Measurements from ENCODE around the gene FMN2.
A peak's percentile ranks its signal among the peaks of the same experiment; 100 is the strongest.
"Not testable (repeated sequence)": the region's sequence is repeated elsewhere in the genome, so short reads cannot be mapped to it uniquely, and the experiment has no call there.

FMN2 gene

DNA sequence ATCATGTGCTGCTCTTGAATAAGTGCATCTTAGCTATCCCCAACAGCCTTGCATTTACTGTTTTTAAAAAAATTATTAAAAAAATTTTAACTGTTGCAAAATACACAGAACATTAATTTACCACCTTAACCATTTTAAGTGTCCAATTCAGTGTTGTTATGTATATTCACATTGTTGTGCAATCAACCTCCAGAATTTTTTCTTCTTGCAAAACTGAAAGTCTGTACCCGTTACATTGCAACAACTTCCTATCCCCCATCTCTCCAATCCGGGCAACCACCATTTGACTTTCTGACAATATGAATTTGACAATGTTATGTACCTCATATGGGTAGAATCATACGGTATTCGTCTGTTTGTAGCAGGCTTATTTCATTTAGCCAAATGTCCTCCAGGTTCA is 83.1 kb downstream of the FMN2 start:
- H3K4me1 ChIP-seq (ENCODE audit: control insufficient read depth, low read depth, low read length): no peaks in the 10 kb centered on the region
- H2AK5ac ChIP-seq (ENCODE audit: low read length): no peak overlapping the region
- H3K4me3 ChIP-seq (ENCODE audit: low read length): no peak overlapping the region
- H3K79me2 ChIP-seq (ENCODE audit: control insufficient read depth, insufficient read depth, low read length): no peaks in the 10 kb centered on the region
- H3K18ac ChIP-seq (ENCODE audit: low read length): no peak overlapping the region
- no peak overlapping the region for H3K9ac ChIP-seq (ENCODE audit: low read length)
- no peaks in the 10 kb centered on the region for H3K79me1 ChIP-seq (ENCODE audit: low read length)
- no peak overlapping the region for H2BK5ac ChIP-seq (ENCODE audit: low read length)
- H3K36me3 ChIP-seq (ENCODE audit: control insufficient read depth, insufficient read depth, low read length): no peaks in the 10 kb centered on the region
- no CpG with 5 or more reads among the region's 4 CpGs for WGBS (ENCODE audit: extremely low coverage, insufficient coverage, low lambda C conversion rate)
- no peak overlapping the region for H4K5ac ChIP-seq (ENCODE audit: low read length)
- H3K4me2 ChIP-seq (ENCODE audit: low read length): no peak overlapping the region
- H3K4ac ChIP-seq (ENCODE audit: low read depth, low read length): no peak overlapping the region
- H3K27me3 ChIP-seq (ENCODE audit: insufficient read depth, low read length, poor library complexity): no peaks in the 10 kb centered on the region
- DNase-seq: no peak
- no peak overlapping the region for H2BK120ac ChIP-seq (ENCODE audit: low read depth, low read length)
- no peak overlapping the region for H3K27ac ChIP-seq (ENCODE audit: low read depth, low read length)
- H3K56ac ChIP-seq (ENCODE audit: low read length): no peak overlapping the region
- no peak overlapping the region for H4K8ac ChIP-seq (ENCODE audit: low read depth, low read length)
- H2BK15ac ChIP-seq (replicated peaks; ENCODE audit: low read depth): no peak overlapping the region
- H3K23ac ChIP-seq (ENCODE audit: low read length): no peak overlapping the region

DNA sequence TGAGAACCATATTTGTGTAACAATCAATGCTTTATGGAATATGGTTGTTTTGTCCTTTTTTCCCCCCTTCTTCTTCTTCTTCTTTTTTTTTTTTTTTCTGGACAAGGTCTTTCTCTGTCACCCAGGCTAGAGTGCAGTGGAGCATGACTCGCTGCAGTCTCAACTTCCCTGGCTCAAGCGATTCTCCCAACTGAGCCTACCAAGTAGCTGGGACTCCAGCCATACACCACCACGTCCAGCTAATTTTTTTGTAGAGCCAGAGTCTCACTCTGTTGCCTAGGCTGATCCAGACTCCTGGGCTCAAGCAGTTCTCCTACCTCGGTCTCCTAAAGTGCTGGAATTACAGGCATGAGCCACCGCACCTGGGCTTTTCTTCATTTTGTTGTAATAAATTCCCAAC is 86.7 kb downstream of the FMN2 start:
- Histone ChIP-seq H3K79me1 (ENCODE audit: low read length) (no peaks in the 10 kb centered on the region), H3K9ac (ENCODE audit: low read length) (no peak overlapping the region), H3K23ac (ENCODE audit: low read length) (no peak overlapping the region), H3K27ac (ENCODE audit: low read depth, low read length) (no peak overlapping the region), H4K8ac (ENCODE audit: low read depth, low read length) (no peak overlapping the region), H3K36me3 (ENCODE audit: control insufficient read depth, insufficient read depth, low read length) (no peaks in the 10 kb centered on the region), H3K4me3 (ENCODE audit: low read length) (no peak overlapping the region), H4K5ac (ENCODE audit: low read length) (no peak overlapping the region), H3K27me3 (ENCODE audit: insufficient read depth, low read length, poor library complexity) (no peaks in the 10 kb centered on the region), H3K4ac (ENCODE audit: low read depth, low read length) (no peak overlapping the region), H2BK5ac (ENCODE audit: low read length) (no peak overlapping the region), H2BK15ac (replicated peaks; ENCODE audit: low read depth) (no peak overlapping the region), H3K18ac (ENCODE audit: low read length) (no peak overlapping the region), H3K4me1 (ENCODE audit: control insufficient read depth, low read depth, low read length) (no peaks in the 10 kb centered on the region), H3K4me2 (ENCODE audit: low read length) (no peak overlapping the region), H3K79me2 (ENCODE audit: control insufficient read depth, insufficient read depth, low read length) (no peaks in the 10 kb centered on the region), H3K56ac (ENCODE audit: low read length) (no peak overlapping the region), H2AK5ac (ENCODE audit: low read length) (no peak overlapping the region), H2BK120ac (ENCODE audit: low read depth, low read length) (no peak overlapping the region)
- no peak for DNase-seq
- no CpG with 5 or more reads among the region's 5 CpGs for WGBS (ENCODE audit: extremely low coverage, insufficient coverage, low lambda C conversion rate)

DNA sequence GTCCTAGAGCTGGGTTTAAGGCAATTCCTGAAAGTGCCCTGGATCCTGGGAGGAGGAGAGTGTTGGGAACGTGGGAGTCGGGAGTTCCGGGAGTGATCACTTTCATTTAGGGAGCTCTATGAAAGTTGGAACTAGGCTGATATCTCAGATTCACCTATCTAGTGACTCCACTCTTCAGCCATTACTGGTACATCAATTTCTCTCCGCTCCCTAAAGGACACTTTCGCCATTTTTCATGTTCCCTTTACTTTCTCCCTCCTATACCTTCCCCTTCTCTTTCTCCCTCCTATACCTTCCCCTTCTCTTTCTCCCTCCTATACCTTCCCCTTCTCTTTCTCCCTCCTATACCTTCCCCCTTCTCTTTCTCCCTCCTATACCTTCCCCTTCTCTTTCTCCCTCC is 93.0 kb downstream of the FMN2 start:
- H4K8ac ChIP-seq (ENCODE audit: low read depth, low read length); DNase-seq; H3K4me1 ChIP-seq (ENCODE audit: control insufficient read depth, low read depth, low read length); H2BK5ac ChIP-seq (ENCODE audit: low read length); H2BK120ac ChIP-seq (ENCODE audit: low read depth, low read length); H3K18ac ChIP-seq (ENCODE audit: low read length); H2BK15ac ChIP-seq (replicated peaks; ENCODE audit: low read depth); H2AK5ac ChIP-seq (ENCODE audit: low read length); H3K23ac ChIP-seq (ENCODE audit: low read length); H3K4me3 ChIP-seq (ENCODE audit: low read length); H3K27me3 ChIP-seq (ENCODE audit: insufficient read depth, low read length, poor library complexity); H3K56ac ChIP-seq (ENCODE audit: low read length); H3K9ac ChIP-seq (ENCODE audit: low read length); H3K36me3 ChIP-seq (ENCODE audit: control insufficient read depth, insufficient read depth, low read length); H3K4me2 ChIP-seq (ENCODE audit: low read length); H3K79me1 ChIP-seq (ENCODE audit: low read length); H3K4ac ChIP-seq (ENCODE audit: low read depth, low read length); H4K5ac ChIP-seq (ENCODE audit: low read length); H3K79me2 ChIP-seq (ENCODE audit: control insufficient read depth, insufficient read depth, low read length); H3K27ac ChIP-seq (ENCODE audit: low read depth, low read length): not testable (repeated sequence)
- WGBS (ENCODE audit: extremely low coverage, insufficient coverage, low lambda C conversion rate): no CpG with 5 or more reads among the region's 5 CpGs

DNA sequence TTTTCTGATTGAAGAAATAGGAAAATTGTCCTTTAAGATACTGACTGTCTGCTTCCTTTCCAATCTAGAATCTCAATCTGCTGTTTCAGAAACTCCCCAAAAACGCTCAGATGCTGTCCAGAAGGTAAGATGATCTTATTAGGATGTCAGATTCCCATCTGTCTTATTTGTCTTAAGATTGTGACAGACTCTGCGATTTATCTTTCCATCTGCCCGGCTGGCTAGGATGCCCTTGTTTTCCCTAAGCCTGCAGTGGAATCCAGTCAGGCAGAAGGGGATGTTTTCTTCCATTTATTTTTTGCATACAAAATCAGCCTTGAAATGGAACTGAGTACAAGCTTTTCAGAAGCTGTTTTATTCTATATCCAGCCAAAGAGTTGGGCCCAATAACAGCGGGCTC is 96.5 kb downstream of the FMN2 start:
- Histone ChIP-seq H3K4me1 (ENCODE audit: control insufficient read depth, low read depth, low read length) (no peaks in the 10 kb centered on the region), H3K27me3 (ENCODE audit: insufficient read depth, low read length, poor library complexity) (no peaks in the 10 kb centered on the region), H3K56ac (ENCODE audit: low read length) (no peak overlapping the region), H3K27ac (ENCODE audit: low read depth, low read length) (no peak overlapping the region), H2AK5ac (ENCODE audit: low read length) (no peak overlapping the region), H3K4ac (ENCODE audit: low read depth, low read length) (no peak overlapping the region), H3K4me2 (ENCODE audit: low read length) (no peak overlapping the region), H3K36me3 (ENCODE audit: control insufficient read depth, insufficient read depth, low read length) (no peaks in the 10 kb centered on the region), H3K79me1 (ENCODE audit: low read length) (no peaks in the 10 kb centered on the region), H3K9ac (ENCODE audit: low read length) (no peak overlapping the region), H2BK15ac (replicated peaks; ENCODE audit: low read depth) (no peak overlapping the region), H4K8ac (ENCODE audit: low read depth, low read length) (no peak overlapping the region), H4K5ac (ENCODE audit: low read length) (no peak overlapping the region), H3K79me2 (ENCODE audit: control insufficient read depth, insufficient read depth, low read length) (no peaks in the 10 kb centered on the region), H3K18ac (ENCODE audit: low read length) (no peak overlapping the region), H3K23ac (ENCODE audit: low read length) (no peak overlapping the region), H2BK5ac (ENCODE audit: low read length) (no peak overlapping the region), H3K4me3 (ENCODE audit: low read length) (no peak overlapping the region), H2BK120ac (ENCODE audit: low read depth, low read length) (no peak overlapping the region)
- no peak for DNase-seq
- WGBS (ENCODE audit: extremely low coverage, insufficient coverage, low lambda C conversion rate): no CpG with 5 or more reads among the region's 4 CpGs

DNA sequence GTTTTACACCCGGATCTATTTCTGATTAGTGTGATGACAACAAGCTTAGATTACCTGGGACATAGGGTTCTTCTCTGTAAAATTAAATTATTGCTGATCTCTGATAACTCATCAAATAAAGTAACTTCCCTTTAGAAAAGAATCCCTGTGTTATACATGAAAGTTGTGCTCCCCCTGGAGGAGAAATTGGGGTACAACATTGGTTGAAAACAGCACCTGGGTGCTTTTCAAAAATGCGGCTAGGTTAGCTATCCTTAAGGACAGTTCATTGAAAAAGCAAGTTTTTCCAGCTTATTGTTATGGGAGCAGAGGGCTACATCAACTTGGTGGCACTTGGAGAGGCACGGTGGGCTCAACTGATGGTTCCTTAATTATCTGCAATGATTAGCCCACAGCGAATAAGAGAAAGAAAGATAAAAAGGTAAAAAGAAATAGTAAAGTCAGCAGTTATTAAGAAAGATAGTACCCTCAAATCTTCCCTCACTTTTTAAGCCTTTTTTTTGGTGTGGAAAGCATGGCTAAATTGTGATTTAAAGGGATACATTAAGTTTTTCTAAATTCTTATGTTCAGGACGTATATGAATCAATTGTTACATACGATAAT is 97.8 kb downstream of the FMN2 start:
- no peak overlapping the region for H3K4ac ChIP-seq (ENCODE audit: low read depth, low read length)
- H3K18ac ChIP-seq (ENCODE audit: low read length): no peak overlapping the region
- H3K4me3 ChIP-seq (ENCODE audit: low read length): no peak overlapping the region
- no peak overlapping the region for H3K9ac ChIP-seq (ENCODE audit: low read length)
- no peaks in the 10 kb centered on the region for H3K4me1 ChIP-seq (ENCODE audit: control insufficient read depth, low read depth, low read length)
- WGBS (ENCODE audit: extremely low coverage, insufficient coverage, low lambda C conversion rate): no CpG with 5 or more reads among the region's 6 CpGs
- no peak overlapping the region for H3K23ac ChIP-seq (ENCODE audit: low read length)
- no peaks in the 10 kb centered on the region for H3K36me3 ChIP-seq (ENCODE audit: control insufficient read depth, insufficient read depth, low read length)
- H2AK5ac ChIP-seq (ENCODE audit: low read length): no peak overlapping the region
- H4K8ac ChIP-seq (ENCODE audit: low read depth, low read length): no peak overlapping the region
- no peaks in the 10 kb centered on the region for H3K79me1 ChIP-seq (ENCODE audit: low read length)
- H3K27me3 ChIP-seq (ENCODE audit: insufficient read depth, low read length, poor library complexity): no peaks in the 10 kb centered on the region
- H3K27ac ChIP-seq (ENCODE audit: low read depth, low read length): no peak overlapping the region
- H2BK5ac ChIP-seq (ENCODE audit: low read length): no peak overlapping the region
- no peak overlapping the region for H4K5ac ChIP-seq (ENCODE audit: low read length)
- H2BK120ac ChIP-seq (ENCODE audit: low read depth, low read length): no peak overlapping the region
- DNase-seq: peak; percentile 56
- H3K79me2 ChIP-seq (ENCODE audit: control insufficient read depth, insufficient read depth, low read length): no peaks in the 10 kb centered on the region
- no peak overlapping the region for H3K56ac ChIP-seq (ENCODE audit: low read length)
- no peak overlapping the region for H2BK15ac ChIP-seq (replicated peaks; ENCODE audit: low read depth)
- no peak overlapping the region for H3K4me2 ChIP-seq (ENCODE audit: low read length)

DNA sequence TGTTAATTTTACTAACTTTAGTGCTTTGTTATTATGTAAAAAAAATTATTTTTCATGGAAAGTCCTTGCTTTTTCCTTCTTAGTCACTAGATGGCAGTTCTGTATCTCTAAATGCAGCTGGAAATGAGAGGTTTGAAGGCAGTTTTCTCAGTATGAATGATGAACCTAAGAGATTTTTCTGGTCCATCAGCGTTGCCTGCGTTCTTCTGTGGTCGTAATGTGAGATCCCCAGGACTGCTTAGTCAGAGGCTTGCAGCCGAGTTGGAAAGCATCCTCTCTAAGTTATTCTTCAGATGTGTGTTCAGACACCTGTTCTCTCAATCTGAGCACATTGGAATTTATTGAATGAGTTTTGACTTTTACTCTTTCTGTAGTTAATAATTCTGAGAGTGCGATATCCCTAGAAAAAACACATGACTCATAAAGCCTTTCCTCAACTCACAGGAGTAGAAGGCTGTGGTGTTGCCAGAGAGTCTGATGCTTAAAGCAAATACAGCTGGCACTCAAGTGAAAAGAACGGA is 99.3 kb downstream of the FMN2 start:
- no peaks in the 10 kb centered on the region for H3K4me1 ChIP-seq (ENCODE audit: control insufficient read depth, low read depth, low read length)
- no peak overlapping the region for H3K23ac ChIP-seq (ENCODE audit: low read length)
- no peak overlapping the region for H3K18ac ChIP-seq (ENCODE audit: low read length)
- no peak overlapping the region for H3K4me2 ChIP-seq (ENCODE audit: low read length)
- H3K4me3 ChIP-seq (ENCODE audit: low read length): no peak overlapping the region
- H3K9ac ChIP-seq (ENCODE audit: low read length): no peak overlapping the region
- no peak overlapping the region for H4K5ac ChIP-seq (ENCODE audit: low read length)
- H3K79me1 ChIP-seq (ENCODE audit: low read length): no peaks in the 10 kb centered on the region
- no peaks in the 10 kb centered on the region for H3K27me3 ChIP-seq (ENCODE audit: insufficient read depth, low read length, poor library complexity)
- no peak overlapping the region for H3K4ac ChIP-seq (ENCODE audit: low read depth, low read length)
- no peaks in the 10 kb centered on the region for H3K79me2 ChIP-seq (ENCODE audit: control insufficient read depth, insufficient read depth, low read length)
- peak; percentile 48 for DNase-seq
- no peak overlapping the region for H3K27ac ChIP-seq (ENCODE audit: low read depth, low read length)
- H2BK120ac ChIP-seq (ENCODE audit: low read depth, low read length): no peak overlapping the region
- no peaks in the 10 kb centered on the region for H3K36me3 ChIP-seq (ENCODE audit: control insufficient read depth, insufficient read depth, low read length)
- H2AK5ac ChIP-seq (ENCODE audit: low read length): no peak overlapping the region
- H2BK15ac ChIP-seq (replicated peaks; ENCODE audit: low read depth): no peak overlapping the region
- WGBS (ENCODE audit: extremely low coverage, insufficient coverage, low lambda C conversion rate): no CpG with 5 or more reads among the region's 6 CpGs
- no peak overlapping the region for H2BK5ac ChIP-seq (ENCODE audit: low read length)
- no peak overlapping the region for H3K56ac ChIP-seq (ENCODE audit: low read length)
- no peak overlapping the region for H4K8ac ChIP-seq (ENCODE audit: low read depth, low read length)

Measured in mesendoderm (in vitro differentiated cells).